ENCODE measurements around the gene KRTAP9-2. TPM values are rescaled to one million over a fixed set of nuclear protein-coding genes. Genes with fewer than 3 reads are reported as not detected.
"Not testable (repeated sequence)": the region's sequence is repeated elsewhere in the genome, so short reads cannot be mapped to it uniquely, and the experiment has no call there.

The KRTAP9-2 gene, protein sequence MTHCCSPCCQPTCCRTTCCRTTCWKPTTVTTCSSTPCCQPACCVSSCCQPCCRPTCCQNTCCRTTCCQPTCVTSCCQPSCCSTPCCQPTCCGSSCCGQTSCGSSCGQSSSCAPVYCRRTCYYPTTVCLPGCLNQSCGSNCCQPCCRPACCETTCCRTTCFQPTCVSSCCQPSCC
- not detected for total RNA-seq
- long read RNA-seq = 0 reads

- intact Hi-C loops (cut with DNase I) = not testable (repeated sequence)
Measured at GRCh38 chr17:41226598-41227095, at the start of gene KRTAP9-2. Gene KRTAP9-2 (plus strand): TSS chr17:41226648. CDS start chr17:41226655, 7 bp downstream.

GRCh38 chr17:41176744-41177387, 49.6 kb upstream of the KRTAP9-2 start:
- no peak for DNase-seq (ENCODE audit: low spot score)
- intact Hi-C loops (cut with DNase I) = no loop called here

More at GRCh38 chr17:41226598-41227095, at the start of gene KRTAP9-2:
- DNase-seq (ENCODE audit: low spot score) = not testable (repeated sequence)

- intact Hi-C loops (cut with DNase I) = no loop called here
- DNase-seq (ENCODE audit: low spot score) = no peak
Measured at GRCh38 chr17:41177727-41178271, 48.6 kb upstream of the KRTAP9-2 start, which contains the start of gene KRTAP4-2. Gene KRTAP4-2 (minus strand): TSS chr17:41178221. CDS start chr17:41178164, 57 bp downstream.

- intact Hi-C loops (cut with DNase I) = no loop called here
- no peak for DNase-seq (ENCODE audit: low spot score)
Measured at GRCh38 chr17:41178341-41178740, 48.1 kb upstream of the KRTAP9-2 start.

DNA sequence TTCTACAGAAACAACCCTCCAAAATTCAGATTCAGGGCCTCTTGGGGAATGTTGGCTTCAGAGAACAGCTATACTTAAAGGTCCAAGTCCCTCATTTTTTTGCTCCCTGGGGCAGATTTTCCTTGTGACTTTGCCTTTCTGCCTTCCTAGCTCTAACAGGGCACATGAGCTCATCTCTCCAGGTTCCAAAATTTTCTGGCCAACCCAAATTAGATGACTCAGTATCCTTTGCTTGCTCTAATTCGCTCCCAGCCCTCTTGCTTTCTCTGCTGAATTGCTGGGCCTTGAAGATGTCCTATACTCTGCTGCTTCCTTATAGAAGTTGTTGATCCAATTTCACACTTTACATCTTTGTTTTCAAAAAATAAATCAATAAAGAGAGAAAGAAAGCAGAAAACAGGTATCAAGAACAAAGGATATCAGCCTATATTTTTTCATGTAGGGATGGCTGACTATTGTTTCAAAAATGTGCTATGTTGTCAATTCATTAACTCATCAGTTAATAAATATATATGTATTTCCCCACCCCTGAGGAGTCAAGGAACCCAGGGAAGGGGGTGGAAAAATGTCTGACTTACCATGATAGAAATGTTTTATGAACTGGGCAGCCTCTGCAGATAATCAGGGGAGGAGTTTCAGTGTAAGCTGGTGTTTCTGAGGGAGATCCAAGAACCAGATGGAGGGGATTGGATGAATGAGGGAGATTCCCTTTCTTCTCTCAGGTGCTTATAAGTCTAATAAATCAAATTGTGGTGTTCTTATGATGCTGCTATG, 47.4 kb upstream of the KRTAP9-2 start:
- no peak for DNase-seq (ENCODE audit: low spot score)
- intact Hi-C loops (cut with DNase I) = no loop called here

- no peak for DNase-seq (ENCODE audit: low spot score)
- intact Hi-C loops (cut with DNase I) = no loop called here
Measured at GRCh38 chr17:41184480-41184961, 41.9 kb upstream of the KRTAP9-2 start, which contains the start of gene KRTAP4-1. Gene KRTAP4-1 (minus strand): TSS chr17:41184911. CDS start chr17:41184854, 57 bp downstream.

DNA sequence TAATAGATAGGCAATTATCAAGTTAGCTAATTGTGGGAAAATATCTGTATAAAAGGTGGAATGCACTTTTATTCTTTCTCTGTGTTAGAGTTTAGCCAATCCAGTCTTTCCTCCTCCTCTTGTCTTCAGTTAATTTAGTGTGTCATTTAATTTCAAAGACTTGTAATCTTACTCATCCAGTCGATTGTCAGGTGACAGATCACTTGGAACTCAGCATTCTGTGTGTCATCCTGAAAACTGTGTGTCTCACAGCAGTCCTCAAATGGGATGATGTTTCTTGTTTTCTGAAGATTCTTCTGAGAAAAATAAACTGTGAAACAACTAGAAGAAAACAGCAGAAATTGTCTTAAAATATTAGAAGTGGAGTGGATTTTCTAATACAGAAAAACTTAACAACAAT, 41.4 kb upstream of the KRTAP9-2 start:
- no peak for DNase-seq (ENCODE audit: low spot score)
- intact Hi-C loops (cut with DNase I) = no loop called here

DNA sequence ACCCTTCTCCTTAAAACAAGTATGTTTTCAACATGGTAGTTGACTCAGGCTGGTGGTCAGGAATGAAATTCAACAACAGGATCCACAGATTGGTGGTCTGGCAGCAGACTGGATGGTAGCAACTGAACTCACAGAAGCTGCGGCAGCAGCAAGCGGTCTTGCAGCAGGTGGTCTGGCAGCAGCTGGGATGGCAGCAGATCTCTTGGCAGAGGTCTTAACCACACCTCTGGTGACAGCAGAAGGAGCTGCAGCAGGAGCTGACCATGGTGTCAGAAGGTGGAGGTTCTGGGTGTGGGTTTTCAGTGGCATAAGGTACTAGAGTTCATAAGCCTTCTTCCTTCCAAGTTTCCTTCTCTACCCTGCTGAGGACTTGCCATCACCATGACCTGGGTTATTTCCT, 39.6 kb upstream of the KRTAP9-2 start:
- DNase-seq (ENCODE audit: low spot score) = no peak
- intact Hi-C loops (cut with DNase I) = no loop called here

GRCh38 chr17:41189837-41190318, 36.6 kb upstream of the KRTAP9-2 start, which contains the start of gene KRTAP9-1:
Gene KRTAP9-1 (plus strand): TSS chr17:41189887. CDS start chr17:41189887, 0 bp downstream.
- DNase-seq (ENCODE audit: low spot score); intact Hi-C loops (cut with DNase I): not testable (repeated sequence)

DNA sequence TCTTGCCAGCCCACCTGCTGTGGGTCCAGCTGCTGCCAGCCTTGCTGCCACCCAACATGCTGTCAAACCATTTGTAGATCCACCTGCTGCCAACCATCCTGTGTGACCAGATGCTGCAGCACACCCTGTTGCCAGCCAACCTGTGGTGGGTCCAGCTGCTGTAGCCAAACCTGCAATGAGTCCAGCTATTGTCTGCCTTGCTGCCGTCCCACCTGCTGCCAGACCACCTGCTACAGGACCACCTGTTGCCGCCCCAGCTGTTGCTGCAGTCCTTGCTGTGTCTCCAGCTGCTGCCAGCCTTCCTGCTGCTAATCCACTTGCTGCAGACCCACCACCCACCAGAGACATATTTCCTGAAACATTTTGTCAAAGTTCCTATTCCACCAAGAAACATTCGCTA, 36.1 kb upstream of the KRTAP9-2 start:
- intact Hi-C loops (cut with DNase I) = no loop called here
- no peak for DNase-seq (ENCODE audit: low spot score)

GRCh38 chr17:41196068-41196467, 30.4 kb upstream of the KRTAP9-2 start:
- intact Hi-C loops (cut with DNase I) = no loop called here

DNA sequence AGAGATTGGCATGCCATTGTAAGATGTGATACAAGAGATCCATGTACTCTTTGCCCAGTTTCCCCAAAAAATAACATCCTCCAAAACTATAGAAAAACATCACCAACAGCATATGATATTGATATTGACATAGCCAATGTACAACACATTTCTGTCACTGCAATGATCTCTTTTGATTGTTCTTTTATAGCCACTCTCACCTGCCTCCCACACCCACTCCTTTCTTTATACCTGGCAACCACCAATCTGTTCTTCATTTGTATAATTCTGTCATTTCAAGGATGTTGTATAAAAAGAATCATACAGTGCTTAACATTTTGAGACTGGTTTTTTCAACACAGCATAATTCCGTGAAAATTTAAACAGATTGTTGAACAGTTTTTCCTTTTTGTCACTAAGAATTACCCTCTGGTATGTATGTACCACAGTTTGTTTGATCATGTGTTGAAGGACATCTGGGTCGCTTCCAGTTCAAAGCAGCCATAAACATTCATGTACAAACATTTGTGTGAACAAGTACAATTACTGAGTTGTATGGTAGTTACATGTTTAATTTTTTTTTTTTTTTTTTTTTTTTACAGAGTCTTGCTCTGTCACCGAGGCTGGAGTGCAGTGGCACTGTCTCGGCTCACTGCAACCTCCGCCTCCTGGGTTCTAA, 26.9 kb upstream of the KRTAP9-2 start:
- intact Hi-C loops (cut with DNase I) = no loop called here
- DNase-seq (ENCODE audit: low spot score) = no peak

More at GRCh38 chr17:41196068-41196467, 30.4 kb upstream of the KRTAP9-2 start:
- DNase-seq (ENCODE audit: low spot score) = no peak

DNA sequence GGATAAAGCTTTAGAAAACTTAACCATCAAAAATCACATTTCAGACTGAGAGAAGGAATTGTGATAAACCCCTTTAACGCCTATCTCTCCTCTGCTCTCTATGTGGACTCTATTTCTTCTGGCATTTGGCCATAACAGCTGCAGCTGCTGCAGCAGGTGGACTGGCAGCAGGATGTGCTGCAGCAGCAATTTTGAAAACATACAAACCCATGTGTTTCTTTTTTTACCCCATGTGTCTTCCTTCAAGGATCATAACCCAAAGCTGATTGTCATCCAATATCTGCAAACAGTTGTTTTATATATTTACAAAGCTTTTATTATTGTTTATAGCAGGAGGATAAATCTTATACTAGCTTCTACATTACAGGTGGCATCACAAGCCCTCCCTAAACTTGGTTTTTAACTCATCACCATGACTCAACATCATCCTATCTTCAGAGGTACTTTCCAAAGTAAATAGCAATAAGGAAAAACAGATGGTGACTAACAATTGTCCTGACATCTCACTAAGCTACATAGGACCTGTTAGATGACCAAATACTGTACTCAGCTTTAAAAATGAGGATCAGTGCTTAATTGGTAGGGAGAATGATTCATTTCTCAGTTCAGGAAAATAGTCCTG, 14.5 kb upstream of the KRTAP9-2 start:
- intact Hi-C loops (cut with DNase I) = no loop called here
- no peak for DNase-seq (ENCODE audit: low spot score)

DNA sequence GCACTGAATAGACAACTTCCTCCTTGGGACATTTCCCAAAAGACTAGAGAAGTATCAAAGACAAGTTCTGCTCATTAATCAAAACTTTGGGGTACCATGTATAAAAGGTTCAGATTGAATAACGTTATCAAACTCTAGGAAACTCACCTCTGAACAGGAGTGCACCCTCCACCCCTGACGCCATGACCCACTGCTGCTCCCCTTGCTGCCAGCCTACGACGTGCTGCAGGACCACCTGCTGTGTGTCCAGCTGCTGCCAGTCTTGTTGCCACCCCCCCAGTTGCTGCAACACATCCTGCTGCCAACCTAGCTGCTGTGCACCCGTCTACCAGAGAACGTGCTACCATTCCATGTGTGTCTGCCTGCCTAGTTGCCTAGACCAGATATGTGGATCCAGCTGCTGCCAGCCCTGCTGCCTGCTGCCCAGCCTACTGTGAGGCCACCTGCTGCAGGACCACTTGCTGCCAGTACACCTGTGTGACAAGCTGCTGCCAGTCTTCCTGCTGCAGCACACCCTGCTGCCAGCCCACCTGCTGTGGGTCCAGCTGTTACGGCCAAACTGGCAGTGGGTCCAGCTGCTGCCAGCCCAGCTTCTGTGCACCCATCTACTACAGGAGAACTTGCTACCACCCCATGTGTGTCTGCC, 13.8 kb upstream of the KRTAP9-2 start:
- intact Hi-C loops (cut with DNase I) = no loop called here
- DNase-seq (ENCODE audit: low spot score) = no peak

- intact Hi-C loops (cut with DNase I) = no loop called here
- no peak for DNase-seq (ENCODE audit: low spot score)
Measured at GRCh38 chr17:41215681-41216080, 10.8 kb upstream of the KRTAP9-2 start.

- DNase-seq (ENCODE audit: low spot score) = no peak
- intact Hi-C loops (cut with DNase I) = no loop called here
Measured at GRCh38 chr17:41223821-41224220, 2.6 kb upstream of the KRTAP9-2 start.

- no peak for DNase-seq (ENCODE audit: low spot score)
- intact Hi-C loops (cut with DNase I) = no loop called here
Measured at GRCh38 chr17:41226051-41226450, 397 bp upstream of the KRTAP9-2 start.

- intact Hi-C loops (cut with DNase I) = no loop called here
- DNase-seq (ENCODE audit: low spot score) = no peak
Measured at GRCh38 chr17:41230094-41230493, 3.6 kb downstream of the KRTAP9-2 start.

Measured in cardiac septum (tissue), 1 donor.